DND-41 (cell line): ENCODE data around the gene EEFSEC.

Experiments used
- ATAC-seq: fragments of 200-7000 bp; cut with Tn5 transposase; 3 replicates; pipeline ENCODE4 v1.9.1; 2021; ENCODE audit warnings: low read depth; ENCODE audit not compliant: insufficient read depth
- DNase-seq: peaks from one replicate; pipeline ENCODE4 v3.0.0-alpha.2; 2020
- H2AFZ ChIP-seq: 2 replicates; pipeline ENCODE4 v1.6.0; 2012; ENCODE audit warnings: low read depth, low read length
- H3K27ac ChIP-seq: 2 replicates; pipeline ENCODE4 v1.5.1; 2012; ENCODE audit warnings: low read length, inconsistent platforms
- H3K27me3 ChIP-seq: fragments of 200-600 bp; sonication (generic); 2 replicates; pipeline ENCODE4 v1.6.0; 2012; ENCODE audit warnings: low read length, mild to moderate bottlenecking, inconsistent platforms; ENCODE audit not compliant: insufficient read depth, poor library complexity
- H3K36me3 ChIP-seq: 2 replicates; pipeline ENCODE4 v1.5.1; 2012; ENCODE audit warnings: low read length, inconsistent platforms; ENCODE audit not compliant: insufficient read depth
- H3K4me1 ChIP-seq: 2 replicates; pipeline ENCODE4 v1.5.1; 2012; ENCODE audit warnings: mild to moderate bottlenecking, low read length; ENCODE audit not compliant: insufficient read depth
- H3K4me2 ChIP-seq: 2 replicates; pipeline ENCODE4 v1.6.0; 2012; ENCODE audit warnings: mild to moderate bottlenecking, moderate library complexity, low read length, inconsistent platforms; ENCODE audit not compliant: insufficient read depth
- H3K4me3 ChIP-seq, 2 experiments: fragments of 200-600 bp in 1 of 2; shearing (Covaris generic) in 1 of 2; 2 replicates each; pipeline ENCODE4 v1.5.1; 2012 to 2016; ENCODE audit warnings: inconsistent platforms in 2 of 2, low read length in 2 of 2, mild to moderate bottlenecking in 2 of 2, low read depth in 1 of 2, moderate library complexity in 1 of 2
- H3K79me2 ChIP-seq: 2 replicates; pipeline ENCODE4 v1.6.0; 2012; ENCODE audit warnings: low read length, inconsistent platforms; ENCODE audit not compliant: insufficient read depth
- H3K9ac ChIP-seq: 2 replicates; pipeline ENCODE4 v1.6.0; 2012; ENCODE audit warnings: low read depth, mild to moderate bottlenecking, inconsistent platforms, low read length, moderate library complexity
- H3K9me3 ChIP-seq: 2 replicates; pipeline ENCODE4 v1.5.1; 2012; ENCODE audit warnings: low read length, moderate library complexity, mild to moderate bottlenecking, inconsistent platforms; ENCODE audit not compliant: insufficient read depth, severe bottlenecking
- H4K20me1 ChIP-seq: 2 replicates; pipeline ENCODE4 v1.6.0; 2012; ENCODE audit warnings: low read length; ENCODE audit not compliant: insufficient read depth
- EZH2 ChIP-seq: IDR thresholded peaks from 3 replicates; pipeline ENCODE4 v1.6.1; 2012; ENCODE audit warnings: borderline replicate concordance, low read depth, mild to moderate bottlenecking, moderate library complexity, low read length, inconsistent platforms; ENCODE audit not compliant: severe bottlenecking
- TF ChIP-seq, protein P1 (sequence below): IDR thresholded peaks from 2 replicates; pipeline ENCODE4 v1.5.1; 2012; ENCODE audit warnings: borderline replicate concordance, low read length, moderate library complexity, mild to moderate bottlenecking; ENCODE audit not compliant: poor library complexity, severe bottlenecking; ENCODE audit errors: extremely low read depth

Gene EEFSEC

DNA sequence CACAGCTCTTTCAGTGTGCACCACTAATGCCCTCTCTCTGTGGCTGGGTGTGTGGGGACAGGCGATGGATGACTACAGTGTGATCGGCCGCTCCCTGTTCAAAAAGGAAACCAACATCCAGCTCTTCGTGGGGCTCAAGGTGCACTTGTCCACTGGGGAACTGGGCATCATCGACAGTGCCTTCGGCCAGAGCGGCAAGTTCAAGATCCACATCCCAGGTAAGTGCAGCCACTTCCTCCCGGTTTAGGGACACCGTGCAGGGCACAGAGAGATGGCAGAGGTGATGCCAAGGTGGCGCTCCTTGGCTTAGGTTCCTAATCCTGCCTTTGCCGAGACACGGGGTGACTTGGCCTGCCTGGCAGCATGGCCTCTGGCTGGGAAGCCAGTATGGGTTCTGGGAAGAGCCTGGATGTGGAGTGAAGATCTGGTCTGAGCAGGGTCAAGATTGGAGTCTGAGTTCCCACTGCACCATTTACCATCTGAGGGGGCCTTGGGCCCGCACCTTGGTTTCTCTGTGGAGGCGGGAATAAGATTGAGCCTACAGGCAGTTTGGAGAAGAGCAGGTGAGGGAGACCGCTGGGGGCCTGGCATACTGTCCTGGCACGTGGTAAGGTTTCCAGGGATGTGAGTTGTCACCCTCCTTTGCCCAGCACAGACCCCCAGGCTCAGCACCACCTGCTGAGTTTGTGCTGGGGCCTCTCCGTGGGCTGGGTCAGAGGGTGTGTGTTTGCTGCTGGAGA lies 205.0 kb downstream of the EEFSEC start:
- H3K4me3 ChIP-seq: no peak overlapping the region
- TF ChIP-seq EZH2: no peak
- TF ChIP-seq, protein P1, sequence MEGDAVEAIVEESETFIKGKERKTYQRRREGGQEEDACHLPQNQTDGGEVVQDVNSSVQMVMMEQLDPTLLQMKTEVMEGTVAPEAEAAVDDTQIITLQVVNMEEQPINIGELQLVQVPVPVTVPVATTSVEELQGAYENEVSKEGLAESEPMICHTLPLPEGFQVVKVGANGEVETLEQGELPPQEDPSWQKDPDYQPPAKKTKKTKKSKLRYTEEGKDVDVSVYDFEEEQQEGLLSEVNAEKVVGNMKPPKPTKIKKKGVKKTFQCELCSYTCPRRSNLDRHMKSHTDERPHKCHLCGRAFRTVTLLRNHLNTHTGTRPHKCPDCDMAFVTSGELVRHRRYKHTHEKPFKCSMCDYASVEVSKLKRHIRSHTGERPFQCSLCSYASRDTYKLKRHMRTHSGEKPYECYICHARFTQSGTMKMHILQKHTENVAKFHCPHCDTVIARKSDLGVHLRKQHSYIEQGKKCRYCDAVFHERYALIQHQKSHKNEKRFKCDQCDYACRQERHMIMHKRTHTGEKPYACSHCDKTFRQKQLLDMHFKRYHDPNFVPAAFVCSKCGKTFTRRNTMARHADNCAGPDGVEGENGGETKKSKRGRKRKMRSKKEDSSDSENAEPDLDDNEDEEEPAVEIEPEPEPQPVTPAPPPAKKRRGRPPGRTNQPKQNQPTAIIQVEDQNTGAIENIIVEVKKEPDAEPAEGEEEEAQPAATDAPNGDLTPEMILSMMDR: no peak
- no peak overlapping the region for H2AFZ ChIP-seq
- peaks cover 10% of the 10 kb centered on the region; the same call in 1 of the 2 replicates for H4K20me1 ChIP-seq
- no peak overlapping the region for H3K4me2 ChIP-seq
- no peak for ATAC-seq
- no peaks in the 10 kb centered on the region for H3K79me2 ChIP-seq
- no peak overlapping the region for H3K27ac ChIP-seq
- H3K4me1 ChIP-seq: no peaks in the 10 kb centered on the region
- no peaks in the 10 kb centered on the region for H3K27me3 ChIP-seq
- no peaks in the 10 kb centered on the region for H3K9me3 ChIP-seq
- H3K36me3 ChIP-seq: peaks cover 17% of the 10 kb centered on the region
- H3K9ac ChIP-seq: no peak overlapping the region
- no peak for DNase-seq

GRCh38 chr3:128359060-128359664 lies 205.9 kb downstream of the EEFSEC start:
- TF ChIP-seq, protein P1: no peak
- no peak for TF ChIP-seq EZH2
- H3K9me3 ChIP-seq: no peaks in the 10 kb centered on the region
- H4K20me1 ChIP-seq: peaks cover 14% of the 10 kb centered on the region; the same call in 1 of the 2 replicates
- H3K9ac ChIP-seq: no peak overlapping the region
- no peaks in the 10 kb centered on the region for H3K4me1 ChIP-seq
- no peaks in the 10 kb centered on the region for H3K27me3 ChIP-seq
- ATAC-seq: no peak
- H3K4me3 ChIP-seq: no peak overlapping the region
- no peak overlapping the region for H3K27ac ChIP-seq
- no peak overlapping the region for H2AFZ ChIP-seq
- DNase-seq: no peak
- no peak overlapping the region for H3K4me2 ChIP-seq
- no peaks in the 10 kb centered on the region for H3K79me2 ChIP-seq
- peaks cover 17% of the 10 kb centered on the region for H3K36me3 ChIP-seq

- ATAC-seq (no peak), DNase-seq (no peak)
- no peak overlapping the region for H3K4me2 ChIP-seq
- H3K79me2 ChIP-seq: no peaks in the 10 kb centered on the region
- no peaks in the 10 kb centered on the region for H3K4me1 ChIP-seq
- H2AFZ ChIP-seq: no peak overlapping the region
- peaks cover 14% of the 10 kb centered on the region; the same call in 1 of the 2 replicates for H4K20me1 ChIP-seq
- no peaks in the 10 kb centered on the region for H3K27me3 ChIP-seq
- no peak overlapping the region for H3K4me3 ChIP-seq
- H3K9me3 ChIP-seq: no peaks in the 10 kb centered on the region
- H3K27ac ChIP-seq: no peak overlapping the region
- H3K36me3 ChIP-seq: peaks cover 21% of the 10 kb centered on the region
- TF ChIP-seq, protein P1: no peak
- no peak for TF ChIP-seq EZH2
- H3K9ac ChIP-seq: no peak overlapping the region
Measured at GRCh38 chr3:128359846-128360642, 206.8 kb downstream of the EEFSEC start.
